ENCODE data around the gene PIAS4.
"Not testable (repeated sequence)": the region's sequence is repeated elsewhere in the genome, so short reads cannot be mapped to it uniquely, and the experiment has no call there.

PIAS4 gene

GRCh38 chr19:3987619-3988371 lies 19.7 kb upstream of the PIAS4 start:
- peak; percentile 88 for DNase-seq (ENCODE audit: low read depth)
- peak; percentile 86 for TF ChIP-seq CTCF (conservative IDR thresholded peaks at IDR 0.05; ENCODE audit: low read depth, low read length)
- peak overlapping the region; percentile 42 for H3K4me3 ChIP-seq (ENCODE audit: low read depth, low read length)

- no peak for TF ChIP-seq CTCF (conservative IDR thresholded peaks at IDR 0.05; ENCODE audit: low read depth, low read length)
- no peak for DNase-seq (ENCODE audit: low read depth)
- no peak overlapping the region for H3K4me3 ChIP-seq (ENCODE audit: low read depth, low read length)
Observed at GRCh38 chr19:3990815-3991117, 16.8 kb upstream of the PIAS4 start.

- TF ChIP-seq CTCF (conservative IDR thresholded peaks at IDR 0.05; ENCODE audit: low read depth, low read length), result no peak
- no peak overlapping the region for H3K4me3 ChIP-seq (ENCODE audit: low read depth, low read length)
Observed at GRCh38 chr19:3995607-3996006, 11.9 kb upstream of the PIAS4 start.

GRCh38 chr19:3998667-3999412 lies 8.7 kb upstream of the PIAS4 start:
- not testable (repeated sequence) for DNase-seq (ENCODE audit: low read depth); H3K4me3 ChIP-seq (ENCODE audit: low read depth, low read length)

More at GRCh38 chr19:3995607-3996006, 11.9 kb upstream of the PIAS4 start:
- no peak for DNase-seq (ENCODE audit: low read depth)

- not testable (repeated sequence) for H3K4me3 ChIP-seq (ENCODE audit: low read depth, low read length)
Observed at GRCh38 chr19:4000798-4001197, 6.7 kb upstream of the PIAS4 start.

GRCh38 chr19:4005436-4005835 lies 2.1 kb upstream of the PIAS4 start:
- DNase-seq (ENCODE audit: low read depth), result not testable (repeated sequence)

More at GRCh38 chr19:4000798-4001197, 6.7 kb upstream of the PIAS4 start:
- not testable (repeated sequence) for DNase-seq (ENCODE audit: low read depth)

GRCh38 chr19:4007836-4008539 lies 452 bp downstream of the PIAS4 start:
- peak overlapping the region; percentile 79 for H3K4me3 ChIP-seq (ENCODE audit: low read depth, low read length)
- peak; percentile 30 for DNase-seq (ENCODE audit: low read depth)
- TF ChIP-seq CTCF (conservative IDR thresholded peaks at IDR 0.05; ENCODE audit: low read depth, low read length), result no peak

More at GRCh38 chr19:4005436-4005835, 2.1 kb upstream of the PIAS4 start:
- H3K4me3 ChIP-seq (ENCODE audit: low read depth, low read length), result not testable (repeated sequence)

- H3K4me3 ChIP-seq (ENCODE audit: low read depth, low read length), result peak overlapping the region; percentile 17
- peak; percentile 53 for DNase-seq (ENCODE audit: low read depth)
- TF ChIP-seq CTCF (conservative IDR thresholded peaks at IDR 0.05; ENCODE audit: low read depth, low read length), result no peak
Observed at GRCh38 chr19:4009990-4010807, 2.7 kb downstream of the PIAS4 start.

Measured in choroid plexus epithelial cell (primary cell).